NCI-H2171 (cell line): ENCODE measurements around the gene SMIM13.
A peak's percentile ranks its signal among the peaks of the same experiment; 100 is the strongest.
"Not testable (repeated sequence)": the region's sequence is repeated elsewhere in the genome, so short reads cannot be mapped to it uniquely, and the experiment has no call there.

Experiments used
- DNase-seq: peaks from one replicate; lab custom pipeline; 2025; lab: John Stamatoyannopoulos, UW

The SMIM13 gene

DNA sequence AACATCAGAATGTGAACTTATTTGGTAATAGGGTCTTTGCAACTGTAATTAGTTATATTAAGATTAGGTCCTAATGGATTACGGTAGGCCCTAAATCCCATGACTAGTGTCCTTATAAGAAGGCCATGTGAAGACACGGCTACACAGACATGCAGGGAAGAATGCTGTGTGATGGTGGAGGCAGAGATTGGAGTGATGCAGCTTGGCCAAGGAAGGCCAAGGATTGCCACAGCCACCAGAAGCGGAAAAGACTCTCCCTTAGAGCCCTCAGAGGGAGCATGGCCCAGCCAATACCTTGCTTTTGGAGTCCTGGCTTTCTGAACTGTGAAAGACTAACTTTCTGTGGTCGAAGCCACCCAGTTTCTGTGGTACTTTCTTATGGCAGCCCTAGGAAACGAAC lies 9.7 kb upstream of the SMIM13 start:
- DNase-seq = no peak

DNA sequence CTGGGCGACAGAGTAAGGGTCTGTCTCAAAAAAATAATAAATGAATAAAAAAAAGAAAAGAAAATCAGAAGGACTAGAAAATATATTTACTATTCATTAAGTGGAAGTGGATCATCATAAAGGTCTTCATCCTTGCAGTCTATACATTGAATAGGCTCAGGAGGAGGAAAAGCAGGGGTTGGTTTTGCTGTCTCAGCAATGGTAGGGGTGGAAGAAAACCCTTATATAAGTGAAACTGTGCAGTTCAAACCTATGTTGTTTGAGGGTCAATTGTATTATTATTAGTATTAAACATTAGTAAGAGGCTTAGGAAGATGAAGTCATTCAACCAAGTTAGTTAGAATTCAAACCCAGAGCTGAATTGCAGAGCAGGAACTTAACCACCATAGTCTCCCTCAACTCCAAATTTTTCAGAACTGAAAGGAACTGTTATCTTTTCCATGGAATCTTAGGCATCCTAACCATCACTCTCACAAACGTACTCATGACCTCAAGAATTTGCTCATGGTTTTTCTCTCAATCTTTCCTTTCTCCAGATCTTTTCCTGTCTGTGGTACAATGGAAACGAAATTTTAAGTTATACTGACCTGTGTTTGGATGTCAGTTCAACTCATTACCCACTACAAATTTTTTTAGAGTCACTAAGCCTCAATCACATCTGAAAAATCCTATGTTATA lies 7.7 kb upstream of the SMIM13 start:
- no peak for DNase-seq

DNA sequence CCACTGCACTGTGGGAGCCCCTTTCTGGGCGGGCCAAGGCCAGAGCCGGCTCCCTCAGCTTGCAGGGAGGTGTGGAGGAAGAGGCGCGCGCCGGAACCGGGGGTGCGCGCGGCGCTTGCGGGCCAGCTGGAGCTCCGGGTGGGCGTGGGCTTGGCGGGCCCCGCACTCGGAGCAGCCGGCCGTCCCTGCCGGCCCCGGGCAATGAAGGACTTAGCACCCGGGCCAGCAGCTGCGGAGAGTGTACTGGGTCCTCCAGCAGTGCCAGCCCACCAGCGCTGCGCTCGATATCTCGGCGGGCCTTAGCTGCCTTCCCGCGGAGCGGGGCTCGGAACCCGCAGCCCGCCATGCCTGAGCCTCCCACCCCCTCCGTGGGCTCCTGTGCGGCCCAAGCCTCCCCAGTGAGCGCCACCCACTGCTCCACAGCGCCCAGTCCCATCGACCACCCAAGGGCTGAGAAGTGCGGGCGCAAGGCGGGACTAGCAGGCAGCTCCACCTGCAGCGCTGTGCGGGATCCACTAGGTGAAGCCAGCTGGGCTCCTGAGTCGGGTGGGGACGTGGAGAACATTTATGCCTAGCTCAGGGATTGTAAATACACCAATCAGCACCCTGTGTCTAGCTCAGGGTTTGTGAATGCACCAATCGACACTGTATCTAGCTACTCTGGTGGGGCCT lies 6.4 kb upstream of the SMIM13 start:
- not testable (repeated sequence) for DNase-seq

GRCh38 chr6:11089695-11090094 lies 3.9 kb upstream of the SMIM13 start:
- DNase-seq = no peak

DNA sequence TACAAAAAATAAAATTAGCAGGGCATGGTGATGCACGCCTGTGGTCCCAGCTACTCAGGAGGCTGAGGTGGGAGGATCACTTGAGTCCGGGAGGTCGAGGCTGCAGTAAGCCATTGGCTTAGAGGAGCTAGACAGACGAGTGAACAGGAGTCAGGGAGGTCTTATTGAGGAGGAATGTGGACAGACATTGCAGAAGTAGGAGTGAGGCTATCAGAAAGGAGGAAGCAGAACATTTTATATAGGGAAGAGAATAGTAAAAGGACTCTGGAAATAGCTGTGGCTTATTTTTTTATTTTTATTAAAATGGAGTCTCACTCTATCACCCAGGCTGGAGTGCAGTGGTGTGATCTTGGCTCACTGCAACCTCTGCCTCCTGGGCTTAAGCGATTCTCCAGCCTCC lies 2.5 kb upstream of the SMIM13 start:
- not testable (repeated sequence) for DNase-seq

- DNase-seq = peak; percentile 42
These were observed 812 bp upstream of the SMIM13 start for GRCh38 chr6:11092668-11093375.

GRCh38 chr6:11093376-11093625 lies 333 bp upstream of the SMIM13 start:
- no peak for DNase-seq

DNA sequence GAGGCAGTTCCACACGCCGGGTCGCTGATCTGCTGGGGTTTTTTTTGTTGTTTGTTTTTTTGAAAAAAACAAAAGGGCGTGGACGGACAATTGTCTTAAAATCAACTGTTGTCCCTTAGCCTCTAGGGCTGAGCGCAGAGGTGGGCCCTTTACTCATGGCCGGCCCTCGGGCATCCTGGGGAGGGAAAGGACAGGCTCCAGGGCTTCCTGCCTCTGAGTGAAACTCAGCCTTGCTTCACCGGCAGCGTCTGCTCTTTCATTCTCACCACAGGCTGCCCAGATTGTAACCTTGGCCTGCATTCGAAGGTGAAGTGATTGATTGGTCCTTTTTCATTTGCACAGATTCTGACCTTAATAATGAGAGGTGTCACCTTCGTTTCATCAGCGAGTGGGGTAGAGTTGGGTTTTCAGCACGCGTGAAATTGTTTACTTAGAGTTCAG lies 797 bp downstream of the SMIM13 start:
- peak; percentile 35 for DNase-seq

DNA sequence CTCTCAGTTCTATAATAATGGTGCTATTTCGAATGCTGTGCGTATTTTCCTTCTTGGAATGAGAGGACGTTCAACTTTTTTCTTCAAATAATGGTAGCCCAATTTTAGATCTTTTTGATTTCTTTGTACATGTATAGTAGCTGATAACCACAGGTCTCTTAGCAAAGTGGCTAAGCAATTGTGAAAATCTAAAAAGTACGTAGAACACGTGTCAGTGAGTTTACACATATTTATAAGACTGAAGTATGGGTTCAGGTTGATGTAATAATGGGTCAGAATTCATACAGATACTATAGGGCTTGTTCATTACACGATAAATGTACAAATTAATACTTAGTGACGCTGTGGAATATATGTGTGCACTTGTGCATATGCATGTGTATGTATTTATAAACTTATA lies 1.3 kb downstream of the SMIM13 start:
- no peak for DNase-seq

GRCh38 chr6:11096109-11096508 lies 2.5 kb downstream of the SMIM13 start:
- DNase-seq = no peak

- DNase-seq = no peak
These were observed 3.8 kb downstream of the SMIM13 start for GRCh38 chr6:11097476-11097875.

DNA sequence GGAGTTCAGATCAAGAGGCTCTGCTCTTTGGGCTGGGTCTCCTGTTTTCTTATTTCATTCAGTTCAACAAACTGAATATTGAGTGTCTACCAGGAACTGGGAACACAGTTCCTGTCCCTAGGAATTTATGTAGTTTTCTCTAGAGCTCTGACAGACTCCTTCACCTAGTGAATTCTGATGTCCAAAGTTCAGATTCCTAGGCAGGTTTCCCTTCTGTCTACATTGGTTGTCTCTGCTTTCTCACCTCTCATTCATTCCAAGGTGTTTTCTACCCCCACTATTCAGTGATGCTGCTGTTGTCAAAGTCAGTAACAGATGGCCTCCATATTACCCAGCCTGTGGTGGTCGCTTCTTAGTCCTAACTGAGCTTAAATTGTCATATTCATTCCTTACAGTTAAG lies 4.4 kb downstream of the SMIM13 start:
- no peak for DNase-seq

- no peak for DNase-seq
These were observed 7.8 kb downstream of the SMIM13 start for GRCh38 chr6:11101417-11101816.

GRCh38 chr6:11103065-11103464 lies 9.4 kb downstream of the SMIM13 start:
- DNase-seq = no peak

DNA sequence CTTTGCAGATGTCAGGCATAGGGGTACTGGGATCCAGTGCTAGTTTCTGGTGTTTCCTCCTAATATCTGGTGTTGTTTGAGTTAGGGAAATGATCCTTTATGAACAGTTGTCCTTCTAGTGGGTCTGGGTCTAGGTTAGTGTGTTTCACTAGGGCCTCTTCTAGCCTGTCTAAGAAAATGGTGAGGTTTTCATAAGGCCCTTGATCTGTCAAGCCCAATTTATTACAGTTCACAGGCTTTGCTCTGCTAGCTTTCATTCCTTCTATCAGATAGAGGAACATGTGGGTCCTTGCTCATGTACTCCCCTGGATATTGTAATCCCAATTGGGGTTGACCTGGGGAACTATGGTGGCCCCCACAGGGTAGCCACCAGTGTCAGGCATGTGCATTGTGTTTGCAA lies 15.1 kb downstream of the SMIM13 start:
- no peak for DNase-seq

DNA sequence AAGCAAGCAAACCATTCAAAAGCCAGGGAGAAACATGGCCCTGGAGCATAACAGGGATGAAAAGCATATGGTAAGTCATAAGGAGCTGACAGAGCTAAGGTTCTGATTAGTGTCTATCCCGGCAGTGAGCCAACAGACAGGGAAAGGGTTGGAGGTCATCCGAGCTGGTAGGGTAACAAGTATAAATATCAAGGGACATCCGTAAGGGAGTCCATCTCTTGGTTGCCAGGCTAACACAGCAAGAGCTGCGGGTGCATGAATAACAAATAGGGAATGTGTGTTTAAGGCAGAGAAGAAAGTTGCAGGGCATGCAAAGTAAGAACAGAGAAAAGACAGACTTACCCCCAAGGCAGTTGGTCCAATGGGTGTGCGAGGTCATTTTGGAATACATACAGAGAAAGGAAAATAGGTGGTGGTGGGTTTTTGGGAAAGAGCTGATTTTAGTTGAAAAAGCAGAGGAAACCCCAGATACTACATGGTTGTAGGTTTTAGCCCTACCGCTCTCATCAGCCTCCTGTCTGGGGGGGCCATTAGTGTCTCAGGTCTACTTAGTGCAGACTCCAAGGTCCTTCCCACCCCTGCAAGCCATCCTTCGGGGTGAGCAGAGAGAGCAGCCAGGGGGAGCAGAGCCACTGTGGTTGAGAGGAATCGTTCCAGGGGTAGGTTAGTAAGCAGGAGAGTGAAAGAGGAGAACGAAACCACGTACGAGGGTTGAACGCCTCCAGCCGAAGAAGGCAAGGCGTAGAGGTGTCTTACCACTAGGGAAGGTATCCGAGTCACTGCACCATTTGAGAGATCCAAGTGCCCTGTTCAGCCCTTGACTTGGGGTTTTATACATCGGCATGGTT lies 17.5 kb downstream of the SMIM13 start, which contains the start of gene ERVFRD-1:
Gene ERVFRD-1 (minus strand): TSS at position 805 of the 848 bp plus-strand sequence. CDS start 6,415 bp downstream, outside the sequence.
- no peak for DNase-seq

DNA sequence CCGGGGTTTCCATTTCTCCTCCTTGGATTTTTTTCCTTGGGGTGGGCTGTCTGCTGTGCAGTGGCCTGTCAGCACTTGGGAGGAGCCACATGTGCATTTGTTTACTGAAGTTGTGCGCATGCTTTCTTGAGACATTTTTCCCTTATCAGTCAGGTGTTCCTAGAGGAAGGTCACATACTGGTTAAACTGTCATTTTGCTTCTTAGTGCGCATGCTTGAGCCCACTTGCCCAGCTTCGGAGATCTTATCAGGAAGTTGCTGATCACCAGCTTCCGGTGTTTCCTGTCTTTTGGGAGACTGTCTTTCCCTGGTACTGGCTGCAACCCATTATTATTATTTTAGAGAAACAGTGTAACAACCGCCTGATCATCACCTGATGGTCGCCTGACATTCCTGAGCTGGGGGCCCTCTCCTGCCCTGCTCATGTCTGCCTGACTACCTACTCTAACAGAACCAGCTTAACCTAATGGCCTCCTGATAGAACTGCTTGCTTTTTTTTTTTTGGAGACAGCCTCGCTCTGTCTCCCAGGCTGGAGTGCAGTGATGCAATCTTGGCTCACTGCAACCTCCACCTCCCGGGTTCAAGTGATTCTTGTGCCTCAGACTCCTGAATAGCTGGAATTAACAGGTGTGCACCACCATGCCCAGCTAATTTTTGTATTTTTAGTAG lies 18.3 kb downstream of the SMIM13 start:
- no peak for DNase-seq

DNA sequence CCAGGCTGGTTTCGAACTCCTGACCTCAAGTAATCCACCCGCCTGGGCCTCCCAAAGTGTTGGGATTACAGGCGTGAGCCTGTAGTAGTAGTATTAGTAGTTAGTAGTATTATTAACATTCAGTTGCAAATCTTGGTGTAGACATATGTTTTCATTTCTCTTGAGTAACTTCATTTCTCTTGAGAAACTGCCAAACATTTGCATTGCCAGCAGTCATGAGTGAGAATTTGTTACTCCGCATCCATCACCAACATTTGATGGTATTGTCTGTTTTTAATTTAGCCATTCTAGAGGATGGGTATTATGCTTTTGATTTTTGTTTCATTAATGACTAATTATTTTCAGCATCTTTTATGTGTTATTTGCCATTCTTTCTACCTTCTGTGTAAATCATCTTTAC lies 19.4 kb downstream of the SMIM13 start:
- DNase-seq = no peak

DNA sequence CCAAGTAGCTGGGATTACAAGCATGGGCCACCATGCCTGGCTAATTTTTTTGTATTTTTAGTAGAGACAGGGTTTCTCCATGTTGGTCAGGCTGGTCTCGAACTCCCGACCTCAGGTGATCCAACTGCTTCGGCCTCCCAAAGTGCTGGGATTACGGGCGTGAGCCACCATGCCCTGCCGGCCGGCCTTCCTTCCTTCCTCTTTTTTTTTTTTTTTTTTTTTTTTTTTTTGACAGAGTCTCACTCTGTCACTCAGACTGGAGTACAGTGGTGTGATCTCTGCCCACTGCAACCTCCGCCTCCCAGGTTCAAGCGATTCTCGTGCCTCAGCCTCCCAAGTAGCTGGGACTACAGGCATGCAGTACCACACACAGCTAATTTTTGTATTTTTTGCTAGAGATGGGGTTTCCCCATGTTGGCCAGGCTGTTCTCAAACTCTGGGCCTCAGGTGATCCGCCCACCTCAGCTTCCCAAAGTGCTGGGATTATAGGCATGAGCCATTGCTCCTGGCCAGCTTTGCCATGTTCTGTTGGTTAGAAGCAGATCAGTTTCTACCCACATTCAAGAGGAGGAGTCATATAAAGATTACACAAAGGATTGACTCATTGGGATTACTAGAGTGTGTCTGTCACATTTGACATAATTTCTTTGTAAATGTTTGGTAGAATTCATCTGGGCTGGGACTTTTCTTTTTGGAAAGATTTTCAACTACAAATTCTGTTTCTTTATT lies 22.3 kb downstream of the SMIM13 start:
- DNase-seq = not testable (repeated sequence)

DNA sequence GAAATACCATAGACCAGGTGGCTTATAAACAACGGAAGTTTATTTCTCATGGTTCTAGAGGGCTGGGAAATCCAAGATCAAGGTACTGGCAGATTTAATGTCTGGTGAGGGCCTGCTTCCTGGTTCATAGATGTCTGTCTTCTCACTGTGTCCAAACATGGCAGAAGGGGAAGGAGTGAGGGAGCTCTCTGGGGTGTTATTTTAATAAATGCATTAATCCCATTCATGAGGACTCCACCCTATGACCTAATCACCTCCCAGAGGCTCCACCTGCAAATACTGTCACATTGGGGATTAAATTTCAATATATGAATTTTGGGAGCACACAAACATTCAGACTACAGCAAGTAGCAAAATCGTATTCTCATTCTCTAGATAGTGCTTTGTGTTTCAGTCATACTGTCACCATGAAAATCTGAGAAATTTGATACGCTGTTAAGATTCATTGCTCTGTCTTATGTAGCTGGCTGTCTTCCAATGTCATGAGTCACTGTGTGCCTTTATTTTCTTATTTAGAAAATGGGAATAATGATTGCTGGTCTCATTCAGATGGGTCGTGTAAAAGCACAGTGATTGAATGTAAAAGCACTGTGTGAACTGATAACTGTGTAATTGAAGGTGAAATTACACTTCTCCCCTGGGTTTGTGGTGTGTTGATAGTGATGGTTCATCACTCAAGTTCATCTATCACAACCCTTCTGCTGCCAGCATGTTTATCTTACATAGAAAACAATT lies 26.8 kb downstream of the SMIM13 start:
- peak; percentile 31 for DNase-seq
